Dermis blood vessel endothelial cell (primary cell): ENCODE data around the gene TSPAN17. TPM values are rescaled to one million over a fixed set of nuclear protein-coding genes. Genes with fewer than 3 reads are reported as not detected.

Experiments
- DNase-seq: peaks from one replicate; pipeline ENCODE4 v3.0.0; 2010
- total RNA-seq: library from RNA; depleted of rRNA; stranded (reverse); fragments of >200 nt; gene quantifications from 2 replicates; pipeline ENCODE4 v1.2.3, GENCODE V29; 2014

The TSPAN17 gene
- total RNA-seq, 1 donor from 2014 or later: 53.6 TPM

GRCh38 chr5:176621661-176622079 lies 25.6 kb upstream of the TSPAN17 start:
- DNase-seq: no peak

GRCh38 chr5:176624142-176624541 lies 23.1 kb upstream of the TSPAN17 start:
- no peak for DNase-seq

DNA sequence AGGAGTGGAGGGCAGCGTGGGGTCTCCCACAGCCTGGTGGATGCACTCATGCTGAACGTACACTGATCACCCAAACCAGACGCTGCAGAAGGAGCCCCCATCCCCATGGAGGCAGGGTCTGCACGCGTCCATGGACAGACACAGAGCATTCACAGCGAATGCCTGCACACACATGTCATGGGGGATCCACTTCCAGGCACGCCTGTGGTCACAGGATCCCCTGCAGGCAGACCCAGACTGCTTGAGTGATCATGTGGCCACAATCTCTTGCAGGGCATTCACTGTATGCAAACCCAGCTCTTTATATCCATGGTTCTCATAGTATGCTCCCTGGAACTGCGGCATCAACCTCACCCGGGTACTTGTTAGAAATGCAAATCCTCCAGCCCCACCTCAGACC lies 22.3 kb upstream of the TSPAN17 start:
- DNase-seq: no peak

DNA sequence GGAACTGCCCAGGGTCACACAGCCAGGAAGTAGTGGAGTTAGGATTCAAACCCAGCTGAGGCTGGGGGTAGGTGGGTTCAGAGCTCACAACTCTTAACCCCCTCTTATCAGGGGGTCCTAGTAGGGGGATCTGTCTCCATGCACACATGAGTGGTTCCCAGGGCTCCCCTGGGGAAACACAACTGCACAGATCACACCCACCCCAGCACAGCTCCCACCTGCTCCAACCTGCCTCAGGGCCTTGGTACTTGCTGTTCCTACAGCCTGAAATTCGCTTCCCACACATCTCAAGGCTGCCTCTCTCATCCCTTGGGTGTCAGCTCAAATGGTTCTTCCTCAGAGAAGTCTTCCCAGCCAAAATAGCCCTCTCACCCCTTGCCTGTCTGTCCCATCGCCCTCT lies 21.8 kb upstream of the TSPAN17 start:
- DNase-seq: no peak

GRCh38 chr5:176625966-176626875 lies 21.1 kb upstream of the TSPAN17 start:
- DNase-seq: no peak

GRCh38 chr5:176626876-176627236 lies 20.4 kb upstream of the TSPAN17 start:
- DNase-seq: no peak

DNA sequence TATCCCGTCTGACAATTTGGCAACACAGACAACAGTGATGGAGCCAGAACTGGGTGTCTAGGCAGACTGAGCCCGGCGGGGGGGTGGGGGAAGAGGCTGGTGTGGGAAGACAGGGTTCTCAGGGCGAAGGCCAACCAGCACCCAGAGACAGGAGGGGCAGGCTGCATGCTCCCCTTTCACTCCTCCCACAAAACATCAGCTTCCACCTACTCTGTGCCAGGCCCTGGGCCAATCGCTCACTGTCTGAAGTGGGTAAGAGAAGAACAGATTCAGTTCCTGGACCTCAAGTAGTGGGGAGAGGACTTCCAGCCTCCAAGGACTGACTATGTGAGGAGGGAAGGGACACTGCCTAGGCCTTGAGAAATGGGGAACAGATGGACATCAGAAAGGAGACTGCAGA lies 19.7 kb upstream of the TSPAN17 start:
- no peak for DNase-seq

GRCh38 chr5:176628406-176629228 lies 18.7 kb upstream of the TSPAN17 start:
- peak; percentile 65 for DNase-seq

GRCh38 chr5:176629317-176629852 lies 17.9 kb upstream of the TSPAN17 start:
- DNase-seq: no peak

DNA sequence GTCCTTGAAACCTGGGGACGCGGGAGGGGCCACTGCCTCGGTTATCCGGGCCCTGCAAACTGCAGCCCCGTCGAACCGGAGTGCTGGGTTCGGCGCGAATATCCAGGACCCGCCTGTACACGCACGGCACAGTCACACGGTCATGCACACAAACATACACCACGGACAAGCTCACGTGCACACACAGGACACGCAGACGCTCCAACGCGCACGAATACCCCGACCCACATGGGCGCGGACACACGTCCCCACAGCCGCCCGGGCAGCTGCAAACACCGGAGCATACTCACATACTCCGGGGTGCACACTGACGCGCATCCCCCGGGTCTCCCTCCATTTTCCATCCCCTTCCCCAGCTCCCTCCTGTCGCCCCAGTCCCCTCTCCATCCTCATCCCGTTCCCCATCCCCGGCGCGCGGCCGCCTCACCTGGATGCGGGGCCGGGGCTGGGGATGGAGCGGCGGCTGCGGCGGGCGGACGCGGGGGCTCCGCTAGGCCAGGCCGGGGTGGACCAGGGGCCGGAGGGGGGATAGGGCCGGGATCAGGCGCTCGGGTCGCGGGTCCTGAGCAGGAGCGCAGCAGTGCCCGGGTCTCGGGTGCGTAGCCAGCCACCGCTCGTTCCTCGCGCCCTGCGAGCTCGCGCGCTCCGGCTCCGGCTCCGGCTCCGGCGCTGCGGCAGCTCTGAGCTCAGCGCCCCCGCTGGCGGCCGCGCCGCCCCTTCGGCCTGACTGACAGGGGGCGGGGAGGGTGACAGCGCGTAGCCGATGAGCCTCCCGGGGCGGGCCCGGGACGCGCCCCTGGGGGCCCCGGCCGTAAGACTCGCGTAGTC lies 17.2 kb upstream of the TSPAN17 start, which contains the start of the genes EIF4E1B and SNCB:
EIF4E1B (plus strand) TSS at position 823 of the 828 bp plus-strand sequence. CDS start 12,113 bp downstream, outside the sequence.
SNCB (minus strand) TSS at position 682 of the 828 bp plus-strand sequence. CDS start 880 bp downstream, outside the sequence.
- peak; percentile 70 for DNase-seq

DNA sequence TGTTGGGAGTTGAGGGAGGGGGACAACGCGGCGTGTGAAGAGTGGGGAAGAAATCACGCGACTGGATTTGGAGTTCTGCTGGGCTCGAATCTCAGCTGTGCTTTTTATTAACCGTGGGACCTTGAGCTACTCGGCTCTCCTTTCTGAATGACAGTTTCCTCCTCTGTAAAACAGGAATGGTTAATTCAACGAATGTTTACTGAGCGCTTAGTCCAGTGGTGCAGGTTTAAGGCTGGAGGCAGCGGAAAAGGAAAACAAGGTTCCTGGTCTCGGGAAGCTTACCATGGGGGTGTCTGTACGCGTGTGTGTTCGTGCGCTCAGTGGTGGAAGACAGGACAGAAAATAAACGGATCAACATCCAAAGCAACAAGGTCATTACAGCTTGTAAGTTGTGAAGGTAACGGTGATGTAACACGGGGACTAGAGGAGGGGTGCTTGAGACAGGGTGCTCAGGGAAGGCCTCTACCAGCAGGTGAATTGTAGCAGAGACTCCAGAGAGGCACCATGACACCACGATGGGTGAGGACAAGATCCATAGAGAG lies 16.5 kb upstream of the TSPAN17 start:
- DNase-seq: no peak

DNA sequence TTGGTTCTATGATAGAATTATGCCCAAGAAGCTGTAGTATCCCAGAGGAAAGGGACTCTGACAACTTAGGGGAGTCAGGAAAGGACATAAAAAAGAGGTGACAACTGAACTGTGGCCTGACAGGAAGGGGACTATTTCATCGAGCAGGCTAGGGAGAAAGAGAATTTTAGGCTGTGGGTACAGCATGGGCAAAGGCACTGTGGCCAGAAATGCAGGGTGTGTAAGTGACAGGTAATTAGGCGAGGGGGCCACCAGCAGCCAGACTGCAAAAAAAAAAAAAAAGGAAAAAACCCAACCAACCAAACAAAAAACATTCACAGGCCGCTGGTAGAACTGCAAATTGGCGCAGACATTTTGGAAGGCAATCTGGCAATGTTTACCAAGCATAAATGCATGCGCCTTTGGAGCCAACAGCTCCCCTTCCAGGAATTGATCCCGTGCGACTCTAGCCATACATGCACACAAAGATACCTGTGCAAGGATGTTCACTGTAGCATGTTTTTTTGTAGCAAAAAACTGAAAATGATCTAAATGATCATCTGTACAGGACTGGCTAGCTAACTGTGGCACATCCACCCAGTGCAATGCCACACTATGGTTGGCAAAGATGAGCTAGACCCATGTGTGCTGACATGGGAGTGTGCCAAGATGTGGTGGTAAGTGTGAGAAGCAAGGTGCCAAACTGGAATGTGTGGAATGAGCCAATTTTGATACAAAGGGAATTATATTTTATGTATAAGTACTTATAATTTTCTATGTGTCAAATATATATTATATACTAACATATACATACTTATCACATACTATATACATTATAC lies 15.7 kb upstream of the TSPAN17 start:
- DNase-seq: no peak

DNA sequence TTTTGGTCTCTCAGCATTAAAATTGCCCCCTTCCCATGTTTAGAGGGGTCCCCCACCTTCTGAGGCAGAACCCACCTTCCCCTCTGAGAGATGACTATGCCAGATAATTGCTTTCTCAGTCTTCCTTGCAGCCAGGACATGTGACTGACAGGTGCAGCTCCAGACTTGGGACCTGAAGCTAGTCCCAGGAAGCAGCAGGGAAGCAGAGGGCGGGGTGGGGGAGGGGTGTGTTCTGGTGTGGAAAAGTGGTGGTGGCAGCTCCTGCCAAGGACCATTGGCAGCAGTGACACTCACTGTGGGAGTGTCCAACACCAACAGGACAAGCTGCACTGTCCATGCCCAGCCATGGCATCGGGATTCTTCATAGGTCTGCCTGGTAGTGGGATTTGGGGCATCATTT lies 14.5 kb upstream of the TSPAN17 start:
- DNase-seq: no peak

- DNase-seq: no peak
These were observed 13.7 kb upstream of the TSPAN17 start for GRCh38 chr5:176633598-176633997.

DNA sequence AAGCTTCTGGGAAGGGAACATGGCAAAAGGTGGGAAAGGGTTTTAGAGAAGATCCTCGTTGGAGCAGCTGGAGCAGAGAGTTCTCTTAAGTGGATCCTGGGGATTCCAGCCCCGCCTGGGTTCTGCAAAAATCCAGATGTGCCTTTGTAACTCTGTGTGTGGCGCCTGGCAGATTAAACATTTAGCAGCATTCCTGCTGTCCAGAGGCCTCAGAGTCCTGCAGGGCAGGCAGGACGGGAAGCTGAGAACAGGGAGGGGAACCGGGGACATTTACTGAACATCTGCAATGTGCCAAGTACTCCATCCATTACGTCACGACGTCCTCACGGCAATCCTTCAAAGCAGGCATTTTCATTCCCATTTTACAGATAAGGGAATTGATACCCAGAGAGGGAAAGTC lies 10.9 kb upstream of the TSPAN17 start:
- no peak for DNase-seq

DNA sequence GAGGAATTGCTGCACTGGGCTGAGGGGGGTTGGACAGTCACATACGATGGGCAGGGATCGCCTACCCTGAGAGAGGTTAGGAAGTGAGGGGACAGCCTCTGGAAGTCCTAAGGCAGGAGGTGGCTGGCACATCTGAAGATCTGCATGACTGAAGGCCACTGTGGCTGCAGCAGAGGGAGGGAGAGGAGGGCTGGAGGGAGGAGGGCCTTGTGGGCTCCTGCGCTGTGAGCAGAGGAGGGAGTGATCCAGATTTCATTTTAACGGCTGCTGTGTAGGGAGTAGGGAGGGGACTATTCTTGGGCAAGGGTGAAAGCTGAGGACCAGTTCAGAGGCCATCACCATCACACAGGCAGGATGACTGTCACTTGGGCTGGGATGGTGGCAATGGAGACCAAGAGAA lies 9.7 kb upstream of the TSPAN17 start:
- no peak for DNase-seq

- no peak for DNase-seq
These were observed 8.8 kb upstream of the TSPAN17 start for GRCh38 chr5:176638437-176638836.

DNA sequence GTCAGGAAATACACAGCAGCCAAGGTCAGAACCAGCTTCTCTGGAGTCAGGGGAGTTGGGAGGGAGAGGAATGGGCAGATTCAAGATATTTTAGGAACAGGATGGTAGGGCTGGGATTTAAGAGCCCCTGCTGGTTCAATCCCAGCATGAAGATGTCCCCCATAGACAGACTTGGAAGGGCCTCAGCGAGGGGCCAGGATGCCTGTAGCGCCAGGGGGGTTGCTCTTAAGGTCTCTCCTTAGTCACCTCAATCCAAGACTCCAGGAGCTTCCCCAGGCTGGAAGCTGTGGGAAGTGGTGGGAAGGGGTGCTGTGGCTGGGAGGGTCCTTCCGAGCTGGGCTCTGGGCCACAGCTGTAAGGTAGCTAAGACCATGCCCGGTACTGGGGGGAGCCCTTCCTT lies 8.1 kb upstream of the TSPAN17 start:
- DNase-seq: no peak

DNA sequence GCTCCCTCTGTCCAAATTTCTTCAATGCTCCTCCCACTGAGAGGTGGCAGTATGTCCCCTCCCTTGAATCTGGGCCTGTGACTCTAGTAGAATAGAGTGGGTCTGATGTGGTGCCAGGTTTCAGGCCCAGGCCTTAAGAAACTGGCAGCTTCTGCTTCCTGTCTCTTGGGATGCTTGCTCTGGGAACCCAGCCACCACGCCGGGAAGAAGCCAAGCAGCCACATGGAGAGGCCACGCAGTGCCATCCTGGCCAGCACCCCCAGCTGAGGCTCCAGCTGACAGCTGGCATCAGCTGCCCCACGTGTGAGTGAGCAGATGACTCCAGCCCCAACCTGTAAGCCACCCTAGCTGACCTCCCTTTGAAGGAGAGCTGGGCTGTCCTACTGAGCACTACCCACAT lies 7.3 kb upstream of the TSPAN17 start:
- DNase-seq: no peak

- no peak for DNase-seq
These were observed 6.7 kb upstream of the TSPAN17 start for GRCh38 chr5:176640616-176641015.
